Vagina (tissue), 2 donors: ENCODE results near the gene PSMC5.

ENCODE experiments used
- CTCF ChIP-seq, 3 experiments: fragments of 450-650 bp in 2 of 3; fragments of 200-600 bp in 1 of 3; sonication (generic) in 1 of 3; IDR thresholded peaks; one replicate each; pipeline ENCODE4 v1.5.1; 2017 to 2019; ENCODE audit warnings: antibody characterized with exemption in 3 of 3, mild to moderate bottlenecking in 2 of 3, moderate library complexity in 2 of 3
- POLR2A ChIP-seq, 2 donors: fragments of 450-650 bp; IDR thresholded peaks; one replicate each; pipeline ENCODE4 v1.6.1; 2017; ENCODE audit warnings: antibody characterized with exemption in 2 of 2, mild to moderate bottlenecking in 2 of 2, moderate library complexity in 2 of 2
- POLR2AphosphoS5 ChIP-seq, 2 donors: sonication (generic); formaldehyde crosslinking; IDR thresholded peaks; one replicate each; pipeline ENCODE4 v1.9.0; 2017; ENCODE audit warnings: antibody characterized with exemption in 2 of 2, mild to moderate bottlenecking in 2 of 2, low read depth in 1 of 2; ENCODE audit not compliant: insufficient read depth in 1 of 2

- TF ChIP-seq POLR2A (IDR thresholded peaks at IDR 0.05) = no peak
- no peak for TF ChIP-seq CTCF (IDR thresholded peaks at IDR 0.05)
- no peak for TF ChIP-seq POLR2AphosphoS5 (IDR thresholded peaks at IDR 0.05; ENCODE audit: insufficient read depth in 1 of 2, low read depth in 1 of 2)
Measured at GRCh38 chr17:63780928-63781327, 46.3 kb upstream of the PSMC5 start.
